Frontal cortex (tissue), 4 donors: Measurements from ENCODE around the gene NRXN3. TPM values are rescaled to one million over a fixed set of nuclear protein-coding genes. Genes with fewer than 3 reads are reported as not detected.

Source experiments
- DNase-seq, 2 donors: peaks; one replicate each; pipeline ENCODE4 v3.0.0; 2012; ENCODE audit warnings: low spot score in 2 of 2
- FAIRE-seq: peaks from 2 replicates; lab custom pipeline; 2012; peaks lifted over from hg19 to GRCh38; lab: Jason Lieb, UNC
- total RNA-seq: library from RNA; depleted of rRNA; stranded (reverse); fragments of >200 nt; gene quantifications from one replicate; pipeline ENCODE4 v1.2.3, GENCODE V29; 2014
- donor health status: control.
- donor health status: control.
- donor health status: control.

Gene NRXN3
- total RNA-seq, 1 donor from 2014 or later: 44.8 TPM

DNA sequence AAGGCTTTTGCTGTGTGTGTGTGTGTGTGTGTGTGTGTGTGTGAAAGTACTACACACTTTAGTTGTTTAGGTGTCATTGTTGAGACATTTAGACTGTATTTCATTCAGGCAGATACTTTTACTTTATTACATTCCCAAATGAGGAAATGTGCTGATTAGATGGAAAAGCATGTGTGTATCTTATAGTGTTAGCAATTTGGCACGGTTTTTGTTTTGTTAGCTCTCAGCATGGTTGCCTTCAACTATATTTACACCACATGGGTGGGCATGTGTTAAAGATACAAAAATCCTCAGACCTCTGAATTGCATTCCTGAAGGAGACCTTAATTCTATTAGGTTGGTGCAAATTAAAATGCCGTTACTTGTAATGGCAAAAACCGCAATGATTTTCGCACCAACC lies 1161.7 kb downstream of the NRXN3 start:
- DNase-seq: no peak
- no peak for FAIRE-seq

GRCh38 chr14:79332504-79333197 lies 1162.5 kb downstream of the NRXN3 start:
- DNase-seq: no peak
- peak; percentile 97 for FAIRE-seq

DNA sequence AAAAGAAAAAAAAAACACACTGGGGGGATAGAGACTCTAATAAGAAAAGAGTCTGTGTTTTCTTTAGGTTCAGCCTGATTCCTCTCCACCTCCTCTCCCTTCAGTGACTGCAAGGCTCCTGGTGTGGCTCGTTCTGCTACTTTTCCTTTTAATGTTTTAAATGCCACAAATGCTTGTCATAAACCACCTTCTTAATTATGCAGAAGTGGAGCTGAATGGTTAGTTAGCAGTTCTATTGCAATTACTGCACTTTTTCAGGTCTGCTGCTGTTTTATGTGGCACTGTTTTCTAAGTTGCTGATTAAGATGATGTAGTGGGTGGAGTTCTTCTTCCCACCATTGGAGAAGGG lies 1163.0 kb downstream of the NRXN3 start:
- DNase-seq: no peak
- FAIRE-seq: no peak

DNA sequence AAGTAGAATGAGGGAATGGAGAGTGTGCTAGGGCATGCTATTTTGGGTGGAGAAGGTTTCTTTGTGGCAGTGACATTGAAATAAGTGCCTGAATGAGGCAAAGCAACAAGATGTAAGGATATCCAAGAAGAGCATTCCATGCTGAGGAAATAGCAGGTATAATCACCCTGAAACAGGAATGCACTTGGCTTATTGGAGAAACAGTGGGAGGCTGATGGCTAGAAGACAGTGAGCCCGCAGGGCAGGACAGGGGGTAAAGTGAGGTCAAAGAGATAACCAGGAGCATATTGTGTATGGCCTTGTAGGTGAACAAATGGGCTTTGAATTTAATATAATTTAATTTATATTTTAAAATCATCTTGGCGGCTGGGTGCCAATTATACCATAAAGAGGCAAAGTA lies 1164.1 kb downstream of the NRXN3 start:
- DNase-seq: no peak
- FAIRE-seq: no peak

DNA sequence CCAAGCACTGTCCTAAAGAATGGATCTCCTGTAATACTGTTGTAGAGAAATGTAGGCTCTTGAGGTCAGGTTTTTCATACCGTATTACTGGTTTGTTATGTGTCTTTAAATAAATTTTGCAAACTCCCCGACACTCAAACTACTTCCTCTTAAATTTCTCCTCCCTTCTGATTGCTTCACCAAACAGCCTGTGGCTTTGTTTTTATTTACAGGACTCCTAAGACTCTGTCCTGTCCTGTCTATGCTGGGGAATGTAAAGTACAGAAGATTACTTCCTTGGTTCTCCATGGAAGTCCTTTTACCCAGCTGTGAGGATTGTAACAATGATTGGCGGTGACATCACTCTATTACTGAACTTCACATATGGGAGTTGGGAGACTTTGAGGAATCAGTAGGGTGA lies 1167.6 kb downstream of the NRXN3 start:
- FAIRE-seq: no peak

GRCh38 chr14:79342942-79343341 lies 1172.8 kb downstream of the NRXN3 start:
- DNase-seq: no peak
- FAIRE-seq: no peak

More for the DNA sequence above, 1167.6 kb downstream of the NRXN3 start:
- DNase-seq: no peak

DNA sequence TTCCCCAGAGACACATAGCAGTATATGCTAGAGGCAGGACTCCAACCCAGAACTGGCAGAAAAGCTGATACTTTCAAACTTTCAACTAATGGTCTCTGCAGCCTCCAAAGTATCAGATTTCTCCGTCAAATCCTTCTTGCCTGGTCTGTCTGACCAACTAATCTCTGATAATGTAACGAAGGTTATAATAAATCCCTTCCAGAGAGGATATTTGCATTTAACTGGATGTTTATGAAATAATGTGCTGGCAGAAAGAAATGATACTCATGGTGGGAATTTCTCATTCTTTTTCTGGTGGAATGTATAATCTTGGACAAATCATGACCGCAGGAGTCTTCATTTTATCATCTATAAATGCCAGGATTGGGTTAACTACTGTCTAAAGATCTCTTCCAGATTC lies 1180.8 kb downstream of the NRXN3 start:
- FAIRE-seq: no peak

GRCh38 chr14:79352076-79352630 lies 1182.0 kb downstream of the NRXN3 start:
- DNase-seq (no peak), FAIRE-seq (no peak)

More for the DNA sequence above, 1180.8 kb downstream of the NRXN3 start:
- DNase-seq: no peak

GRCh38 chr14:79354336-79354735 lies 1184.2 kb downstream of the NRXN3 start:
- no peak for DNase-seq
- no peak for FAIRE-seq

GRCh38 chr14:79356040-79356439 lies 1185.9 kb downstream of the NRXN3 start:
- FAIRE-seq (no peak), DNase-seq (no peak)

DNA sequence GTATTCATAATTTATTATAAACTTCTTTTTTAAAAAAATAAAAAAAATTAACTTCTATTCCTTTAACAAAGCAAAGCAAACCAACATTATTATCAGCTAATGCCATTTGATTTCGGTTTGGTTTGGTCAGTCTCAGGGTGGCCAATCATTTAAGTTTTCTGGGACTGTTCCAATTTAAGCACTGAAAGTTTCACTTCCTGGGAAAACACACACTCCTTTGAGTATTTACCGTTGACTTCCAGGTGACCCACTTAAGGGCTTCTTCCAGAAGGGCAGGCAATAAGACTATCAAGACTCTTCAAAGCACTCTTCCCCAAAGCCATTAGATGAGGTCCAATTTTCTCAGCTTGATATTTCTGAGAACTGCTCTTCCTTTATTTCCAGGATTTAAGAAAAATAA lies 1187.1 kb downstream of the NRXN3 start:
- DNase-seq: no peak
- FAIRE-seq: no peak

GRCh38 chr14:79363291-79363690 lies 1193.1 kb downstream of the NRXN3 start:
- FAIRE-seq: no peak

DNA sequence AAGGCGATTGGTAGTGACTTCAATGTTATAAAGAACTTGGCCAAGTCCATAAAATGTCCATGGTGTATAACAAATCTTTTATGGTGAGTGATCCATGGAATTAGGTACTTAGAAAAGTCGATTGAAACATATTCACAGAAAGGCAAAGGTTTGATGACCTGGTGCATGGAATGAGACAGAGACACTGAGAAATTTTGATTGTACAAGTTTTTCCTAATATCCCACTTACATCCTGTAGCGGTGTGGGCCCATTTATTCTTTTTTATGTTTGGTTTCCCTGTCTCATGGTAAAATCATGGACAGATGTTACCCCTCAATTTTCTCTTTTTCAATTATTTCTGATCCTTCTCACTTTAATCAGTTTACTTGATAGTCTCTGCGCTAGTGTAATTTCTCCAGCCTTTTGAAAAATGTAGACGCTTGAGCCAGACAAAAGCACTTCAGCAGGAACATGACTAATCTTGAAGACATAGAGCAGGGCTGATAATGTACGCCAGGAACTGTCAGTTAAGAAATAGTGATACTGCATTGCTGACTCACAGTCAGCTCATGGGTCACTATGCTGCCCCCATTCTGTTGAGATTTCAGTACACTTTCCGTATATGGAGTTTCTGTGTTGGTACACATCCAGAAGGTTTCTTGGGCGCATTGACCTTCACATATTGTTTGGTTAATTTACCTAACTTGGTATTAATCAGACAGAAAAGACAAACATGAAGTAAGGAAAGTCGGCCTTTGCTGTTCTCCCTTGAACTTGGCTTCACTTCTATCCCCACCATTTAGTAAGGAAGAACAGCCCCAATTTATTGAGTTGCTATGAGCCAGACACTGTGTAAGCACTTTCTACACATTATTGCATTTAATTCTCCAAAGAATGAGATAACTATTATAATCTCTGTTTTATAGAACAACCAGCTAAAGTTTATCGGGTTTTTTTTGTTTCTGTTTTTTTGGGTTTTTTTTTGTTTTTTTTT lies 1199.5 kb downstream of the NRXN3 start:
- FAIRE-seq: no peak
- DNase-seq: no peak

More at GRCh38 chr14:79363291-79363690, 1193.1 kb downstream of the NRXN3 start:
- no peak for DNase-seq

- DNase-seq: no peak
- FAIRE-seq: no peak
These were observed 1200.8 kb downstream of the NRXN3 start for GRCh38 chr14:79370969-79371368.

DNA sequence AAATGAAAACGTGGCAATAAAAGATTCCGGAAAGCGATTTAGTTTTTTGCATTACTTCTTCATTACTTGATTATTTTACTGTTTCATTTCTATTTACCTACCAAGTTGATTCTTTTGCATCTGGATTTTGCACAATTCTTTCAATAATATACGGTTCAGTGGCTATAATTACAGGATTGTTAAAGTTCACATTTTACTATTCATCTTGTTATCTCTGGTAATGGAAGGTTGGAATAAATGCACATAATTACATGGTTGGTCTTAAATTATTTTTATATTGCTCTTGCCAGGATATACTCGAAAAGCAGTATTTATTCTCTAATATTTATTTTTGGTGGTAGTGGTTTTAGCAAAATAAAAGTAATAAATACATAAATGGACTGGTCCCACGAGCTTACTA lies 1203.3 kb downstream of the NRXN3 start:
- FAIRE-seq: no peak
- no peak for DNase-seq

DNA sequence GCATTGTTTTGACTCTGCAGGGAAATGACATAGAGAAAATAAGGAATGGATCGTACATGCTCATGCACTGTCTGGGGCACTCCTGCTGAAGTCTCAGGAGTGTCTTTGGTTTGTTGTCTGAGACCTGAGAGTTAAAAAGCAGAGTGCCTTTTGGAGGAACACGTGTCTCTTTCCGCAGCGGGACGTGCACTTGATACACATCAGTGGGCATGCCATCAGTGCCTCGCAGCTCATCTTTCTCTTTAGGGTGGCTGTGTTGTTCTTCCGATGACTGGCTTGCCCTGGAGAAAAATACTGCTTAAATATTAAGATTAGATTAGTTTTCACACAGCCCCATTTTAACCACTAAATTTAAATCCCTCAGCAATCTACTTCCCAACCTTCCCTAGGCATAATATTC lies 1205.2 kb downstream of the NRXN3 start:
- DNase-seq (no peak), FAIRE-seq (no peak)

GRCh38 chr14:79376557-79376956 lies 1206.4 kb downstream of the NRXN3 start:
- FAIRE-seq: no peak
- no peak for DNase-seq

- FAIRE-seq (no peak), DNase-seq (no peak)
These were observed 1207.8 kb downstream of the NRXN3 start for GRCh38 chr14:79378020-79378419.

GRCh38 chr14:79379266-79379665 lies 1209.1 kb downstream of the NRXN3 start:
- FAIRE-seq: no peak
- DNase-seq: no peak

- FAIRE-seq (no peak), DNase-seq (no peak)
These were observed 1212.9 kb downstream of the NRXN3 start for GRCh38 chr14:79383031-79383430.

DNA sequence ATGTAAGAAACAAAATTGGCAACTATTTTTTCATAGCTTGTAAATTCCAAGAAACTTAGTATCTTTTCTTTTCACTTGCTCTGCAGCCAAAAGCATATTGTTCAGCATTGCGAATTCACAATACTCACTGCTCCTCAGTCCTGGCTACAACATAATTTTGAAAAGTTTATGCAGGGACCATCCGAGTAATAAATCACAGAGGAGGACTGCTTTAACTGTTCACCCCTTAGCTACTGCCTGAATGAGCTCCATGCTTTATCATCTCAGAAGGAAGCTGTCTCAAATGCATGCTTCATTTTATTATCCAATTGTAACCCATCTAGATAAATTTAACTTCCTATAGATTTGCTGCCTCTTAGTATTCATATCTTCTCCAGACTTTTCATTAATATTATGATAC lies 1213.3 kb downstream of the NRXN3 start:
- DNase-seq: no peak
- no peak for FAIRE-seq
